ENCODE results near the gene EFHD2.
"Not testable (repeated sequence)": the region's sequence is repeated elsewhere in the genome, so short reads cannot be mapped to it uniquely, and the experiment has no call there.

The EFHD2 gene

DNA sequence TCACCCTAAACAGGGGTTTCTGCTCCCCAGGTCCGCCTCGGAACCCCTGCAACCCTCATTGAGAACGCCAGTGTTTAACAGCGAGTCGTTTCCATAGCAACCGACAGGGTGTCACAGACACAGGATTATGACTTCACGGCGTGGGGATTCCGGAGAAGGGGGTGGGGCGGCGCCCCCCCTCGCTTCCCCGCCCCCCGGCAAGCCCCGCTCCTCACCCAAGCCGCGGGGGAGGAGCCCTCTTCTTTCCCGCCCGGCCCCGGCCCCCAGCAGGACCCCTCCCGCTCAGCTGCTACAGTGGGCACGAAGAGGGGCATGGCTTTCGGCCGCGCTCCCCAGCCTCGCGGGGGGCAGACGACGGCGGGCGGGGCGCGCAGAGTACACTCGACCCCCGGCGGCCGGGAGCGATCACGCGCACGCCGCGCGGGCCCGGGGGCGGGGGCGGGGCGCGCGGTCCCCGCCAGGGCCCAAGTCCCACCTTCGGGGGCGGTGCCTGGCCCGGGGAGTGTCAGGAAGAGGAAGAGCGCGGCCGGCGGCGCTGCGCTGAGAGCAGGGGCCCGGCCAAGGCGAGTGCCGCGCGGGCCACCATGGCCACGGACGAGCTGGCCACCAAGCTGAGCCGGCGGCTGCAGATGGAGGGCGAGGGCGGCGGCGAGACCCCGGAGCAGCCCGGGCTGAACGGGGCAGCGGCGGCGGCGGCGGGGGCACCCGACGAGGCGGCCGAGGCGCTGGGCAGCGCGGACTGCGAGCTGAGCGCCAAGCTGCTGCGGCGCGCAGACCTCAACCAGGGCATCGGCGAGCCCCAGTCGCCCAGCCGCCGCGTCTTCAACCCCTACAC, at the start of gene EFHD2:
TSS of gene EFHD2 (plus strand) at position 501 of the 835 bp plus-strand sequence. CDS start at position 585, 84 bp downstream.
- DNase-seq (ENCODE audit: low read depth), result peak; percentile 78

GRCh38 chr1:15360700-15361099, 49.0 kb upstream of the EFHD2 start:
- no peak for DNase-seq (ENCODE audit: low read depth)

DNA sequence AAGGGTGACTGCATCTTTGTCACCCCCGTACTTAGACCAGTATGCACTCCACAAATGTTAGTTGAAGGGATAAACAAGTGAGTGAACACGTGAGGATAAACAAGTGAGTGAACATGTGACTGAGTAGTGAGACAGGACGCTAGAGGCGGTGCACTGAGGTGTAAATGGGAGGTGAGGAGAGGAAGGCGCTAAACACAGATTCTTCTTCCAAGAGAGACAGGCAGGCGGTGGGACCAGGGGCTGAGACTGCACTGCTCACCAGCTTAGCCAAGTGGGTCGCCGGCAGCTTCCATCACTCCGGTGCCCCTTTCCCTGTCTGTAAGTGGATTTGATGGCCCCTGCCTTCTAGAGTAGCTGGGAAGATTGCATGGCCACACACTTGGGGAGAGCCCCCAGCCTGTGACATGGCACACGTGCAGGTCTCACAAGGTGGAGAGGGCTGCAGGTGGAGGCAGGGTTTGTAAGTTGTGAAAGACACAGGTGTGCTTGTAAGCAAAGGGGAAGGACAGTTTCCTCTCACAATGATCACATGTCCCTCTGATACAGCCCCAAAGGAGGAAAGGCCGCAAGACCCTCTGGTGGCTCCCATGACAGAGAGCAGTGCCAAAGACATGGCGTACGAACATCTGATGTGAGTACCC, 47.5 kb upstream of the EFHD2 start:
- no peak for DNase-seq (ENCODE audit: low read depth)

GRCh38 chr1:15362737-15363128, 47.0 kb upstream of the EFHD2 start:
- DNase-seq (ENCODE audit: low read depth), result no peak

GRCh38 chr1:15364740-15365139, 44.9 kb upstream of the EFHD2 start:
- no peak for DNase-seq (ENCODE audit: low read depth)

GRCh38 chr1:15368888-15369287, 40.8 kb upstream of the EFHD2 start:
- no peak for DNase-seq (ENCODE audit: low read depth)

DNA sequence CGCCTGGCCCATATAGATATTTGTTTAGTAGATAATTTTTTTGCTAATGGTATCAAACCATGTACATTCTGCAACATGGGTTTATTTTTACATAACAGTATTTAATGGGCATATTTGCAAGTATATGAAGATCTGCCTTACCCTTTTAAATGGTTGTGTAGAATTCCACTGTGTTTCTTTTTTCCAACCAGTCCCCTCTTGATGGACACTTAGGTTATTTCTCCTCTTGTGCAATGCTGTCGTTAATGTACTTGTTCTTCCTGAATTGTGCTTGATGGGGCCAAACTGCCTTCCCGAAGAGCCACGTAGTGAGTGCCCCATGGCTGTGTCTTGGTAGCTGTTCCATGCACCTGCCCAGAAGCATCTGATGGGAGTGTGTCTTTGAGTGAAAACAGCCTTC, 39.4 kb upstream of the EFHD2 start:
- DNase-seq (ENCODE audit: low read depth), result no peak

GRCh38 chr1:15370781-15371520, 38.7 kb upstream of the EFHD2 start:
- no peak for DNase-seq (ENCODE audit: low read depth)

DNA sequence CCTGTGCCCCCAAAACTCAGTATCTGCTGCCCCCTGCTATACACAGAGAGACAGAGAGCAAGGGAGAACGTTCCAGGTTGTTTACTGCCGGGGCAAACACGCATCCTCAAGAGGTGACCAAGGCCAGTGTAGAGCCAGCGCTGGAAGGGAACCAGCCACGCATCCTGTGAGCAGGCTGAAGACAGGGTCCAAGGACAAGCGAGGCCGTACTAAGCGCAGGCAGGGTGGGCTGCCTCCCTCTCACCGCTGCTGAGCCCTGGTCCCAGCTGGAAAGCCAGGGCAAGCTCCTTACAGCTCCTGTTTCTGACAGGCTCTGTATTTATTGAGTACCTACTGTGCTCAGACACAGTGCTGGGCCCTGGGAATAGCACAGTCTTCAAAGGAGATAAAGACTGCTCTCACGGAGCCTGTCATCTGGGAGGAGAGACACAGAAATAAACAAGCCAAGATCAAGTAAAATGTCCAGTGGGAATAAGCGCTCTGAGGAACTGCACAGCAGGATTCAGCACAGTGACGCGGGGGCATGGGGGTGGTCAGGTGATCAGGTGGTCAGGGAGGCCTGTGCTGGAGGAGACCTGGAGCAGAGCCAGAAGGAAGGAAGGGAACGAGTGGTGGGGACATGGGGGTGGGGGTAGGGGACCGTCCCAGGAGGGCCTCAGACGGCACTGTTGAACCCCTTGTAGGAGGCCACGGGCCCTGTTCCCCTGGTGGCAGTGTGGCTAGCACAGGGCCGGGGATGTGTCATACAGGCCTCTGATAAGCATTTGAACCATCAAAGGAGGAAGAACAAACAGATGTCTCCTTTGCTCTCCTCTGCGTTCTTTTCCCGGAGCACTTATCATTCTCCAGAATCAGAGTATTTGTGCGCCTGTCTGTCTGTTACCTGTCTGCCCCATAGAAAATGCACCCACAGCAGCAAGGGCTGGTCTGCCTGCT, 37.8 kb upstream of the EFHD2 start:
- no peak for DNase-seq (ENCODE audit: low read depth)

DNA sequence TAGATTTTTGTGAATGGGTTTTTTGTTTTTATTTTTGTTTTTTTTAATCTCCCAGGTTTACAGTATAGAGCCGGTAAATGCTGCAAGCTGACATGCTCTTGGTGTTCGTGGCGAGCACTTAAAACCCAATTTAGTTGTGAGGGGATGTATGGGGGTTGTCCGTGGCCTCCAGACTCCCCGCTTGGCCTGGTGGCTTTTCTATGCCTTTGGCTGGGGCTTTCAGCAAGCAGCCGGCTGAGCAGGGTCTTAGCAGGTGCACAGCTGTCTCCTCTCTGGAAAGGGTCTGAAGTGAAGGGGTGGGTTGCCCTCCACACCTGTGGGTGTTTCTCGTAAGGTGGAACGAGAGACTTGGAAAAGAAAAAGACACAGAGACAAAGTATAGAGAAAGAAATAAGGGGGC, 31.0 kb upstream of the EFHD2 start:
- no peak for DNase-seq (ENCODE audit: low read depth)

DNA sequence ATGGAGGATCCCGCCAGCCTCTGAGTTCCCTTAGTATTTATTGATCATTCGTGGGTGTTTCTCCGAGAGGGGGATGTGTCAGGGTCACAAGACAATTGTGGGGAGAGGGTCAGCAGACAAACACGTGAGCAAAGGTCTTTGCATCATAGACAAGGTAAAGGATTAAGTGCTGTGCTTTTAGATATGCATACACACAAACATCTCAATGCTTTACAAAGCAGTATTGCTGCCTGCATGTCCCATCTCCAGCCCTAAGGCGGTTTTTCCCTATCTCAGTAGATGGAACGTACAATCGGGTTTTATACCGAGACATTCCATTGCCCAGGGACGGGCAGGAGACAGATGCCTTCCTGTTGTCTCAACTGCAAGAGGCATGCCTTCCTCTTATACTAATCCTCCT, 30.5 kb upstream of the EFHD2 start:
- not testable (repeated sequence) for DNase-seq (ENCODE audit: low read depth)

GRCh38 chr1:15380601-15381508, 28.8 kb upstream of the EFHD2 start:
- no peak for DNase-seq (ENCODE audit: low read depth)

DNA sequence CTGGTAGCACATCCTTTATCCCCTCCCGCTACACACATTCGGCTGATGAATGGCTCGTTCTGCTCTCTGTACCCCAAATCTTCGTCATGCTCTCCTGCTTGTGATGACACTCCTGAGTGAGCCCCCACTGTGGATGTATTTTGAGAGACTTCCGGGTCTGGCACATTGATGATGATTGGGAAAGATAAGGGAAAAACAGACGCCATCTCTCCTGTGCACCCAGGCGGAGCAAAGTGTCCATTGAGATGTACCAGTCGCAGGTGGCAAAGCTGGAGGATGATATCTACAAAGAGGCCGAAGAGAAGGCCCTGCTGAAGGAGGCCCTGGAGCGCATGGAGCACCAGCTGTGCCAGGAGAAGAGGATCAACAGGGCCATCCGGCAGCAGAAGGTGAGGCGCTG, 27.9 kb upstream of the EFHD2 start:
- no peak for DNase-seq (ENCODE audit: low read depth)

- no peak for DNase-seq (ENCODE audit: low read depth)
Measured at GRCh38 chr1:15382601-15383518, 26.8 kb upstream of the EFHD2 start.

GRCh38 chr1:15383810-15384209, 25.9 kb upstream of the EFHD2 start:
- DNase-seq (ENCODE audit: low read depth), result no peak

- no peak for DNase-seq (ENCODE audit: low read depth)
Measured at GRCh38 chr1:15384301-15384901, 25.3 kb upstream of the EFHD2 start.

DNA sequence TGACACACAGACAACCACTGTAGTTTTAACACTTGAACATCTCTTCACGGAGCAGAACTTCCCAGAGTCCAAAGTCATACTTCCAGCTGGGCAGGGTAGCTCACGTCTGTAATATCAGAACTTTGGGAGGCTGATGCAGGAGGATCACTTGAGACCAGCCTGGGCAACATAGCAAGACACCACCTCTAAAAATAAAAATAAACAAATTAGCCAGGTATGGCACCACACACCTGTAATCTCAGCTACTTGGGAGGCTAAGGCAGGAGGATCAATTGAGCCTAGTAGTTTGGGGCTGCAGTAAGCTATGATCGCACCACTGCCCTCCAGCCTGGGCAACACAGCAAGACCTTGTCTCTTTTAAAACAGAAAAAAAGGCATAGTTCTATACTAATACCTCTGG, 24.3 kb upstream of the EFHD2 start:
- DNase-seq (ENCODE audit: low read depth), result no peak

DNA sequence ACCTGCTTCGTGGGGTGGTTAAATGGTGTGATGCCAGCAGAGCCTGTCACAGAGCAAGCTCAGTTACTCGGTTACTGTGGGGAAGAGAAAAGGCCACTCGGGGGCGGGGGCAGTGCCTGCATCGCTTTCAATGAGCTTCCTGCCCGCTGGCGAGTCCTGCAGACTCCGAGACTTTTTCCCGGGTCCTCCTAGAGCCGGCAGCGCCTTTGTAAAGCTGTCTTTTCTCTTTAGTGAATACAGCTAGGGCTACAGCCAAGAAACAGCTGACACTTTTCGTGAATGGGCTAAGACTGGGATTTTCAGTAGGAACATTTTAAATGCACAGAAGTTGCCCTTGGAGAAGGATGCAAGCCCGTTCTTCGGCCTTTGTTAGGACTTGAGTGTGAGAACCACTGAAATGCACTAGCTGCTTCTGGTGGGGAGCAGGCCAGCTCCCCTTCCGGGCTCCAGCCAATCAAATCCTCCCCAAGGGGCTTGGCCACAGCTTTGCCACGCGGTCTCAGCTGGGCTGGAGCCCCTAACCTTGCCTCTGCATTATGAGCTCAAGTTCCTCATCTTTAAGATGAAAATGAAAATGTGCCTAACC, 23.4 kb upstream of the EFHD2 start:
- no peak for DNase-seq (ENCODE audit: low read depth)

Data from activated gamma-delta T cell treated with anti-CD3 and anti-CD28 coated beads, Interleukin-2, amount 50 U/mL, for 16 hours (primary cell).